ENCODE data around the gene WDR91. TPM values are rescaled to one million over a fixed set of nuclear protein-coding genes. Genes with fewer than 3 reads are reported as not detected.
A peak's percentile ranks its signal among the peaks of the same experiment; 100 is the strongest.

WDR91 gene
- 11.3 TPM for polyA plus RNA-seq (2013, experiment 1 of 4)
- polyA plus RNA-seq (2013, experiment 2 of 4), result 11.1 TPM
- polyA plus RNA-seq (2013, experiment 3 of 4), result 9.8 TPM
- 9.2 TPM for polyA plus RNA-seq (2013, experiment 4 of 4)

DNA sequence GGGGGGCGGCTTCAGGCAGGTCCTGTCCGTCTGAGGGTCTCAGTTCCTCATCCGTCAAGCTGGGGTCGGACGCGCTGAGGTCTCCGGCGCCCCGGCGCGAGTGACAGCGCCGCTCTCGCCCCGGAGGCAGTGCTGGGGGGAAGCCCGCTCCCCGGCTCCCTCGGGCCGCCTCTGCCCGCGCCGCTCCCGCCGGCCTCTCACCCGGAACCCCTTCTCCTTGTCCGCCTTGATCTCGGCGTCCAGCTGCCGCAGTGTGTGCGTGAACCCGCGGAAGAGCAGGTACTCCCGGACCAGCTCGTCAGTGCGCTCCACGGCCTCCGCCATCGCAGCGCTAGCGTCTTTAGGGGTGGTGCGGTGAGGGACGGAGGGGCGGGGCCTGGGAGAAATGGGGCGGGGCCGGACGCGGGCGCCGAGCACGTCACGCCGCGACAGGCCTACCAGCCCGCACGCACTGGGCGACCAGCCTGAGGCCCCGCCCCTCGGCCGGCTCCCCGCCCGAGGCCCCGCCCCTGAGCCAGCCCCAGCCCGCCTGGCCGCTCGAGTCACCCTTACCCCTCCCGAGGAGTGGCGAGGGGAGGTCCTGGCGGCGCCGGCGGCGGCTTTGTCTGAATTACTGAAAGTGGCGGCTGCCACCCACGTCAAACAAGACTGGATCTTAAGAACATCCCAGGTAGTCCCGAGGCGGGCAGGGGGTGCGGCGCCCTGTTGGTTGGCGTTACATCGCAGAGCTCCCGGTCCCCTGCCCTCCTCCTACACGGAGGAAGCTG lies at the start of gene WDR91:
TSS of gene WDR91 (minus strand) at position 348 of the 767 bp plus-strand sequence. CDS start at position 324, 24 bp downstream.
- no peaks in the 10 kb centered on the region for H3K36me3 ChIP-seq (ENCODE audit: control insufficient read depth, insufficient read depth, low read length)
- peaks cover 10% of the 10 kb centered on the region for H3K27me3 ChIP-seq (ENCODE audit: control insufficient read depth, insufficient read depth, low read length, poor library complexity, severe bottlenecking)
- H3K9me3 ChIP-seq (ENCODE audit: control insufficient read depth, low read length), result no peaks in the 10 kb centered on the region
- WGBS, 2 experiments, result 0% methylated on average over 82 of the region's 82 CpGs
- H3K27ac ChIP-seq (ENCODE audit: insufficient read depth, low read depth, low read length, poor library complexity, severe bottlenecking), result no peak within 1 kb of the TSS
- no peaks in the 10 kb centered on the region for H3K4me1 ChIP-seq (ENCODE audit: control insufficient read depth, insufficient read depth, low read length)
- peak within 1 kb of the TSS; percentile 80 for H3K4me3 ChIP-seq (ENCODE audit: insufficient read depth, low read depth, low read length)

DNA sequence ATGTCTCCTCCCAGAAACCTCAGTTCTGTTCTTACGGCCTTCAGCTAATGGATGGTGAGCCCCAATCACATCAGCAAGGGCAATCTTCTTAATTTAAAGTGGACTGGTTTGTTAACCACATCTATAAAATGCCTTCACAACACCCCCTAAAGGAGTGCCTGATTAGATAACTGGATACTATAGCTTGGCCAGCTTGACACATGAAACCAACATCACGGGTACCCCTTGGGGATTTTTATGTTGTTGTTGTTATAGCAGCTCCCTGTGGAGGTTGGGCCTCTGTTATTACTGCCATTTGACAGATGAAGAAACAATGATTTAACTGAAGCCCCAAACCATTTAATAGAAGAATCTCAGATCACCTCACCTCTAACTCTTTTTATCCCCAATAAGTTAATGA lies 49.1 kb upstream of the WDR91 start:
- no peaks in the 10 kb centered on the region for H3K36me3 ChIP-seq (ENCODE audit: control insufficient read depth, insufficient read depth, low read length)
- no peak overlapping the region for H3K4me3 ChIP-seq (ENCODE audit: insufficient read depth, low read depth, low read length)
- no peaks in the 10 kb centered on the region for H3K9me3 ChIP-seq (ENCODE audit: control insufficient read depth, low read length)
- WGBS, 2 experiments, result 88 to 96% methylated on average over 2 of the region's 2 CpGs
- H3K27ac ChIP-seq (ENCODE audit: insufficient read depth, low read depth, low read length, poor library complexity, severe bottlenecking), result no peak overlapping the region
- no peaks in the 10 kb centered on the region for H3K27me3 ChIP-seq (ENCODE audit: control insufficient read depth, insufficient read depth, low read length, poor library complexity, severe bottlenecking)
- H3K4me1 ChIP-seq (ENCODE audit: control insufficient read depth, insufficient read depth, low read length), result no peaks in the 10 kb centered on the region

DNA sequence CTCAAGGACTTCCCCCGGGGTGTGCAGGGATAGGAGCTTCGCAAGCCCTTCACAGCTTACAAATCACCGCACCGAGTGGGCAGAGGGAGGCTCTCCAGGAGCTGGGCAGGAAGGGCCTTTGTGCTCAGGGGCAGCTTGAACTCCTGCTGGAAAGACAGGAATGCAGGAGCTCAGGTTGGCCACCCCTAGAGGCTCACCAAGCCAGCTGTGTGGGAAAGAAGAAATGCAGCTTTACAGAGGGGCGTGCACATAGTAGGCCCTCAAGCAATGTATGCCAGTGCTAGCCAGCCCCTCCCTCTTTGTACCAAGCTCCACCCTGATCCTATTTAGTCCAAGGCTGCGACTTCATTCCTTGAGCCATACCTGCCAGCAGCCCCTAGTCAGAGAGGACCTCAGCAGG lies 48.4 kb upstream of the WDR91 start:
- WGBS, 2 experiments, result 87 to 88% methylated on average over 6 of the region's 6 CpGs
- no peaks in the 10 kb centered on the region for H3K27me3 ChIP-seq (ENCODE audit: control insufficient read depth, insufficient read depth, low read length, poor library complexity, severe bottlenecking)
- H3K4me3 ChIP-seq (ENCODE audit: insufficient read depth, low read depth, low read length), result no peak overlapping the region
- no peaks in the 10 kb centered on the region for H3K4me1 ChIP-seq (ENCODE audit: control insufficient read depth, insufficient read depth, low read length)
- H3K9me3 ChIP-seq (ENCODE audit: control insufficient read depth, low read length), result no peaks in the 10 kb centered on the region
- H3K27ac ChIP-seq (ENCODE audit: insufficient read depth, low read depth, low read length, poor library complexity, severe bottlenecking), result no peak overlapping the region
- H3K36me3 ChIP-seq (ENCODE audit: control insufficient read depth, insufficient read depth, low read length), result no peaks in the 10 kb centered on the region

DNA sequence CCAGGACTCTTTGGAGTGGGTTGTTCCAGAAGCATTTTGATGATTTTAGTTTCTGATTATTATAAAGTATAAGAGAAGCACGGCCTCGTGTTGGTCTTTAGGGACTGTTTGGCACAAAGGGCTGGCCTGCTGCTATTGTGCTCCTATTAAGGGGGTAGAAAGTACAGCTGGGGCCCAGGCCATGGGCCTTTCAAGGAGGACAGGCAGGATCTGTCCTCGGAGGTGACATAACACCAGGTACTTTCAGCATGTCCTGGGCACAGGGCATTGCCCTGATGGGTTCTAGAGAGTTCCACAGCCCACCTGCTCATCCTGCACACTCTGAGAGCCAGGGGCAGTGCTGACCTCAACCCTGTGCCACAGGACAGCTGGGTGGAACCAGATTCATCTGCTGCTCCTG lies 47.3 kb upstream of the WDR91 start:
- 86 to 93% methylated on average over 3 of the region's 3 CpGs for WGBS, 2 experiments
- H3K4me3 ChIP-seq (ENCODE audit: insufficient read depth, low read depth, low read length), result no peak overlapping the region
- no peaks in the 10 kb centered on the region for H3K4me1 ChIP-seq (ENCODE audit: control insufficient read depth, insufficient read depth, low read length)
- H3K36me3 ChIP-seq (ENCODE audit: control insufficient read depth, insufficient read depth, low read length), result no peaks in the 10 kb centered on the region
- no peaks in the 10 kb centered on the region for H3K9me3 ChIP-seq (ENCODE audit: control insufficient read depth, low read length)
- no peak overlapping the region for H3K27ac ChIP-seq (ENCODE audit: insufficient read depth, low read depth, low read length, poor library complexity, severe bottlenecking)
- no peaks in the 10 kb centered on the region for H3K27me3 ChIP-seq (ENCODE audit: control insufficient read depth, insufficient read depth, low read length, poor library complexity, severe bottlenecking)

DNA sequence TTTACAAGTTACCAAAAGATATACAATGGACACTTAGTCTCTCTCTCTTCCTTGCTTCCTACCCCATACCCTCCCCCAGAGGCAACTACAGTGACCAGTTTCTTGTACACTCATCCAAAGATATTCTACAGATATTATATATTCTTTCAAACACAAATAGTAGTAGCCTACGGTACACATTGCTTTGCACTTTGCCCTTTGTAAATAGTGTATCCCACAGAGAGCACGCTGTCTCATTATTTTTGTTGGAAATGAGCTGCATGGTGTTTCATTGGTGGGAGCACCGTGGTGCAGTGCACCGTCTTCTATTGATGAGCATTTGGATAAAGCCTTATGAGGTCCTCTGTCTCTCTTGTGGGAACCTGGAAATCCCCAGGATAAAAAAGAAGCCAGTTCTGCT lies 46.5 kb upstream of the WDR91 start:
- Histone ChIP-seq H3K27ac (ENCODE audit: insufficient read depth, low read depth, low read length, poor library complexity, severe bottlenecking) (no peak overlapping the region), H3K4me3 (ENCODE audit: insufficient read depth, low read depth, low read length) (no peak overlapping the region), H3K36me3 (ENCODE audit: control insufficient read depth, insufficient read depth, low read length) (no peaks in the 10 kb centered on the region), H3K9me3 (ENCODE audit: control insufficient read depth, low read length) (no peaks in the 10 kb centered on the region), H3K4me1 (ENCODE audit: control insufficient read depth, insufficient read depth, low read length) (no peaks in the 10 kb centered on the region), H3K27me3 (ENCODE audit: control insufficient read depth, insufficient read depth, low read length, poor library complexity, severe bottlenecking) (no peaks in the 10 kb centered on the region)
- WGBS, 2 experiments, result 90 to 92% methylated on average over 4 of the region's 4 CpGs

DNA sequence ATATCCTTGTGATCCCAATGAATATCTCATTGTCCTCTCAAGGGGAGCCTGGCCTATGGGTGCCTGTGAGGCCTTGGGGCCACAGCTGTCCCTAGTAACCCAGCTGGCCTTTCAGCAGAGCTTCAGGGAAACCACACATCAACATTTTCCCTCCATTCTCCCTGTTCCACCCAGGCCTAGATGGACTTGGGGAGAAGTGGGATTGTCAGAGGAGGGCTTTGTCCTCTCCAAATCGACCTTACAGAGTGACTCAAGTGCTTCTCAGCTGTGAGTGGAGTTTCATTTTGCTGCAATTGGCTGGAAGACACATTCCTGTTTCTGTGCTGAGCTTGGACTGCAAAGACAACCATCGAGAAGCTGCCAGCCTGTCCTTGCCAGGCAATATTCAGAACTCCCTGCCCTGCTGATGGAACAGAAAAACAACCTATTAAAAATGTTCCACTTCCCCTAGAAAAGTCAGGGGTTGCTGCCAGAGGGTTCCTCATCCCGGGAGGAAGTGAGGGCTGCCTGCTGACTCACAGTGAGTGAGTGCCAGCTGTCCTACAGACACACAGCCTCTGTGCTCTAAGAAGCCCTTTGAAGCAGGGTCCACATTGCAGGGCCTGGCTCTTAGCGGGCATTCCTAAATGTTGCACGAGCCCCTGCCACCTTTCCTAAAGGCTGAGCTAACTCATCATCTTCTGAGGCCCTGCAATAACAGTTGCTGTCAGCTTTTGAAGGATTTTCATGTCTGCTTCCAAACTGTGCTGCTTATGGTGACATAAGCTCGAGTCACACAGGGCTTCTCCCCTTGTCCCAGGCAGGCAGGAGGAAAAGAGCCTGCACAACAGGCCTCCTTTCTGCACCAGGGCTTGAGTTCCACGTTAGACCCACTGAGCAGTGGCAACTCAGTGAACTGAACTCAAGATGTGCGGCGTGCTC lies 42.8 kb upstream of the WDR91 start:
- Histone ChIP-seq H3K27me3 (ENCODE audit: control insufficient read depth, insufficient read depth, low read length, poor library complexity, severe bottlenecking) (no peaks in the 10 kb centered on the region), H3K36me3 (ENCODE audit: control insufficient read depth, insufficient read depth, low read length) (no peaks in the 10 kb centered on the region), H3K27ac (ENCODE audit: insufficient read depth, low read depth, low read length, poor library complexity, severe bottlenecking) (no peak overlapping the region), H3K4me1 (ENCODE audit: control insufficient read depth, insufficient read depth, low read length) (no peaks in the 10 kb centered on the region), H3K4me3 (ENCODE audit: insufficient read depth, low read depth, low read length) (no peak overlapping the region), H3K9me3 (ENCODE audit: control insufficient read depth, low read length) (no peaks in the 10 kb centered on the region)
- WGBS, 2 experiments, result 82% methylated on average over 9 of the region's 9 CpGs

DNA sequence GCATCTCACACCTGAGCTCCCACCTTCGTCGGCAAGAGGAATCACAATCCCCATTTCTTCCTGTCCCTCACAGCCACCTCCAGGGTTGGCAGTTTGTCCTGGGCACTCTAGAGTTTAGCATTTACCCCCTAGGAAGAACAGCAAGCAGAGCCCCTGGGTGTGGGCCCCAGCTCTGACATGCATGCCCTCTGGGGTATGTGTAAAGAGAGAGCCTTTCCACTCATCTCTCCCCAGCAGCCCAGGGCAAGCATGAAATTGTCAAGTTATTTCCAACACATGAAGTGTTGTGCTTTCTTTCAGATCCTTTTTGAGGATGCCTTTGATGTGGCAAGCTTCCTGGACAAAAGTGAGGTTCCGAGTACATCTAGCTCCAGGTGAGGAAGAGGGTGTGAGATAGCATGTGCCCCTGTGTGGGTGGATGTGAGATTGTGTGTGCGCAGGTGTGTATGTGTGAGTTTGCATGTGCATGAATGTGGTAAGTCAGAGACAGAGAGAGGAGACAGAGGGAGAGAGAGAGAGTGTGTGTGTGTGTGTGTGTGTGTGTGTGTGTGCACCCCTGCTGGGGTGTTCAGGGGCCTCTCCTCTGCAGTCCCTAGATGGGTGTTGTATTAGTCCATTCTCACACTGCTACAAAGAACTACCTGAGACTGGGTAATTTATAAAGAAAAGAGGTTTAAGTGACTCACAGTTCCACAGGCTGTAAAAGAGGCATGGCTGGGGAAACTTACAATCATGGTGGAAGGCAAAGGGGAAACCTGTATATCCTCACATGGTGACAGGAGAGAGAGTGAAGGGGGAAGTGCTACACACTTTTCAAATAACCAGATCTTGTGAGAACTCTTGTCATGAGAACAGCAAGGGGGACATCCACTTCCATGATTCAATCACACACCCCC lies 40.4 kb upstream of the WDR91 start:
- Histone ChIP-seq H3K27me3 (ENCODE audit: control insufficient read depth, insufficient read depth, low read length, poor library complexity, severe bottlenecking) (no peaks in the 10 kb centered on the region), H3K36me3 (ENCODE audit: control insufficient read depth, insufficient read depth, low read length) (no peaks in the 10 kb centered on the region), H3K4me1 (ENCODE audit: control insufficient read depth, insufficient read depth, low read length) (no peaks in the 10 kb centered on the region), H3K4me3 (ENCODE audit: insufficient read depth, low read depth, low read length) (no peak overlapping the region), H3K9me3 (ENCODE audit: control insufficient read depth, low read length) (no peaks in the 10 kb centered on the region), H3K27ac (ENCODE audit: insufficient read depth, low read depth, low read length, poor library complexity, severe bottlenecking) (no peak overlapping the region)
- 90 to 94% methylated on average over 4 of the region's 4 CpGs for WGBS, 2 experiments

DNA sequence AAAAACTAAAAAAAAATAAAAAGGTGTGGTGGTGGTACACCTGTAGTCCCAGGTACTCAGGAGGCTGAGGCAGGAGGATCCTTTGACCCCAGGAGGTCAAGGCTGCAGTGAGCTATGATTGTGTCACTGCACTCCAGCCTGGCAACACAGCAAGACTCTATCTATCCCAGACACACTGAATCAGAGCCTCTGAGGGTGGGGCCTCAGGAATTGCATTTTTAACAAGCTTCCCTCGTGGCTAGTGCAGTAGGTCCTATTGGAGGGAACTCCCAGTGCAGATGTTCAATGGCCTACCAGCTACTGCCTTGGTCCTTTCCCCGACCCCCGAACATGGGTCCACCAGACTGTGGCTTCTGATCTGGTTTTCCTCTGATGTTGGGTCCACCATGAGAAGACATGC lies 37.2 kb upstream of the WDR91 start:
- 87 to 93% methylated on average over 3 of the region's 3 CpGs for WGBS, 2 experiments
- H3K27me3 ChIP-seq (ENCODE audit: control insufficient read depth, insufficient read depth, low read length, poor library complexity, severe bottlenecking), result no peaks in the 10 kb centered on the region
- no peak overlapping the region for H3K27ac ChIP-seq (ENCODE audit: insufficient read depth, low read depth, low read length, poor library complexity, severe bottlenecking)
- no peak overlapping the region for H3K4me3 ChIP-seq (ENCODE audit: insufficient read depth, low read depth, low read length)
- H3K9me3 ChIP-seq (ENCODE audit: control insufficient read depth, low read length), result no peaks in the 10 kb centered on the region
- no peaks in the 10 kb centered on the region for H3K36me3 ChIP-seq (ENCODE audit: control insufficient read depth, insufficient read depth, low read length)
- H3K4me1 ChIP-seq (ENCODE audit: control insufficient read depth, insufficient read depth, low read length), result no peaks in the 10 kb centered on the region

DNA sequence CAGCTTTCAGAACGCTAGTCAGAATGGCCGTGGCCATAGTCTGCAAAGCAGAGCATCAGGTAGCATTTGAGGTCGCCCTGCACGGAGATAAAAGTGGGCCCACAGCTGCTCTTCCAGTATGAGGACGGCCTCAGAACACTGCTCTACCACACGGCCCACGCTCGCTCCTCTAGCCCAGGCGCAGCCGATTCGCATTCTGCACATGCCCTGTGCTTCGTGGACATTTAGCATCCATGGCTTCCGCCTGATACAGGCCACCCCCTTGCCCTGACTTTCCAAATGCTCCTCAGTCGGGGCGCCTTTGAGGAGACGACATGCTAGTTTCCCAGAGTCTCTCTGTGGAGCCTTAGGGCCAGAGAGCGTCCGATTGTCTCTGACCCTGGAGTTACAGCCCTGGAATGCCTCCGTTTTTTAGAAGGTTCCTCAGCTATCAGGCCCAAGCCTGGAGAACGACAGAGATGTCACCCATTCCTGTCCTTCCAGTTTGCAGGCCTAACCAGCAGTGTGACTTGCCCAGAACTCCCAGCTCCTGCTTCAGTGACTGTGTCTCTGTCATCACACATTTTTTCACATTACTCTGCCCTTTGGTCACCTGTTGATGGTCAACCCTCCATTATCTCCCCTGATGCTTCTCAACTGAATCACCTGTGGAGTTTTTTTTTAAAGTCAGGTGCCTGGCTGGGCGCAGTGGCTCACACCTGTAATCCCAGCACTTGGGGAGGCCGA lies 36.6 kb upstream of the WDR91 start:
- H3K27ac ChIP-seq (ENCODE audit: insufficient read depth, low read depth, low read length, poor library complexity, severe bottlenecking), result no peak overlapping the region

More for the DNA sequence above, 36.6 kb upstream of the WDR91 start:
- no peaks in the 10 kb centered on the region for H3K36me3 ChIP-seq (ENCODE audit: control insufficient read depth, insufficient read depth, low read length)
- no peaks in the 10 kb centered on the region for H3K9me3 ChIP-seq (ENCODE audit: control insufficient read depth, low read length)
- no peaks in the 10 kb centered on the region for H3K4me1 ChIP-seq (ENCODE audit: control insufficient read depth, insufficient read depth, low read length)
- H3K27me3 ChIP-seq (ENCODE audit: control insufficient read depth, insufficient read depth, low read length, poor library complexity, severe bottlenecking), result no peaks in the 10 kb centered on the region
- H3K4me3 ChIP-seq (ENCODE audit: insufficient read depth, low read depth, low read length), result no peak overlapping the region
- WGBS, 2 experiments, result 95 to 96% methylated on average over 22 of the region's 22 CpGs
